K562 (cell line): ENCODE measurements around the gene ZNF154. TPM values are rescaled to one million over a fixed set of nuclear protein-coding genes. Genes with fewer than 3 reads are reported as not detected.

Source experiments
- ATAC-seq: fragments of 200-7000 bp; cut with Tn5 transposase; 3 replicates; pipeline ENCODE4 v1.9.1; 2020; ENCODE audit warnings: moderate library complexity
- BruUV-seq: library from RNA; stranded (reverse); fragments of 400-500 nt; replicated peaks from 2 replicates; lab custom pipeline; 2021; lab: Mats Ljungman, UMichigan
- CTCF ChIA-PET: fragments of 300-600 bp; formaldehyde crosslinking; extraction: SDS; loops from one replicate; lab custom pipeline; 2021; ENCODE audit warnings: low intra/inter-chr PET ratio; lab: Yijun Ruan, JAX
- POLR2A ChIA-PET: fragments of 300-600, 350-650 bp; sonication (Branson Sonifier 250); formaldehyde crosslinking; extraction: SDS; loops from one replicate; lab custom pipeline; 2021; ENCODE audit warnings: antibody characterized with exemption, inconsistent platforms; lab: Yijun Ruan, JAX
- DNase-seq, 4 experiments: peaks; one replicate each; pipeline versions ENCODE4 v3.0.0 to v3.0.0-alpha.2; 2011 to 2018; ENCODE audit warnings: low spot score in 3 of 4, mixed read lengths in 3 of 4; ENCODE audit errors: extremely low read depth in 1 of 4
- FAIRE-seq: peaks from 2 replicates; lab custom pipeline; 2011; peaks lifted over from hg19 to GRCh38; lab: Jason Lieb, UNC
- H2AFZ ChIP-seq: 2 replicates; pipeline ENCODE4 v1.6.0; 2011; ENCODE audit warnings: low read depth, low read length, control low read depth, inconsistent platforms
- H3K27ac ChIP-seq: fragments of 200-600 bp; 3 replicates; pipeline ENCODE4 v1.8.0; 2011; ENCODE audit warnings: low read depth, mild to moderate bottlenecking, control low read depth, inconsistent platforms, low read length, moderate library complexity, mixed read lengths; ENCODE audit errors: extremely low read depth
- H3K27me3 ChIP-seq, 2 experiments: fragments of 300-600 bp in 1 of 2; 2 replicates in 1 of 2; 3 replicates in 1 of 2; pipeline versions ENCODE4 v1.6.0 to v1.8.0; 2011; ENCODE audit warnings: inconsistent platforms in 2 of 2, low read length in 2 of 2, mild to moderate bottlenecking in 1 of 2, mixed read lengths in 1 of 2, moderate library complexity in 1 of 2; ENCODE audit not compliant: control insufficient read depth in 2 of 2, insufficient read depth in 2 of 2
- H3K36me3 ChIP-seq: fragments of 300-600 bp; 3 replicates; pipeline ENCODE4 v1.8.0; 2011; ENCODE audit warnings: mild to moderate bottlenecking, low read length, inconsistent platforms; ENCODE audit not compliant: control insufficient read depth, insufficient read depth
- H3K4me1 ChIP-seq, 2 experiments: fragments of 200-600 bp in 1 of 2; replicated peaks in 1 of 2; 2 replicates in 1 of 2; 3 replicates in 1 of 2; pipeline versions ENCODE4 v1.5.1 to v1.8.0; 2011; ENCODE audit warnings: inconsistent platforms in 2 of 2, low read length in 2 of 2, mild to moderate bottlenecking in 1 of 2, mixed read lengths in 1 of 2, moderate library complexity in 1 of 2; ENCODE audit not compliant: control insufficient read depth in 2 of 2, insufficient read depth in 2 of 2
- H3K4me2 ChIP-seq: 2 replicates; pipeline ENCODE4 v1.6.1; 2011; ENCODE audit warnings: low read length, control low read depth, inconsistent platforms, mixed read lengths; ENCODE audit not compliant: insufficient read depth
- H3K4me3 ChIP-seq: fragments of 200-600 bp; sonication (generic), shearing (Covaris generic); 2 replicates; pipeline ENCODE4 v1.5.1; 2016; ENCODE audit warnings: control low read depth, inconsistent platforms
- H3K79me2 ChIP-seq: fragments of 200-600 bp; 3 replicates; pipeline ENCODE4 v1.8.0; 2011; ENCODE audit warnings: low read length, inconsistent platforms; ENCODE audit not compliant: control insufficient read depth, insufficient read depth
- H3K9ac ChIP-seq, 2 experiments: 2 replicates each; pipeline versions ENCODE4 v1.6.0 to v1.6.1; 2011; ENCODE audit warnings: low read depth in 2 of 2, low read length in 2 of 2, control low read depth in 1 of 2, inconsistent platforms in 1 of 2, mild to moderate bottlenecking in 1 of 2, mixed read lengths in 1 of 2; ENCODE audit not compliant: insufficient read depth in 1 of 2
- H3K9me1 ChIP-seq: one replicate; pipeline ENCODE4 v1.6.0; 2011; ENCODE audit warnings: inconsistent platforms, mild to moderate bottlenecking, low read length, moderate library complexity; ENCODE audit not compliant: control insufficient read depth, insufficient read depth
- H3K9me3 ChIP-seq: replicated peaks from 2 replicates; pipeline ENCODE4 v1.5.1; 2011; ENCODE audit warnings: low read depth, low read length, inconsistent platforms; ENCODE audit not compliant: control insufficient read depth, insufficient read depth
- H4K20me1 ChIP-seq: replicated peaks from 2 replicates; pipeline ENCODE4 v1.6.1; 2011; ENCODE audit warnings: low read length, inconsistent platforms, mixed read lengths; ENCODE audit not compliant: control insufficient read depth, insufficient read depth
- ARID3B ChIP-seq: fragments of 250-450 bp; sonication (Bioruptor Pico); IDR thresholded peaks from 2 replicates; pipeline ENCODE4 v1.4.0; 2020; ENCODE audit warnings: borderline replicate concordance
- CBFA2T2 ChIP-seq: fragments of 450-650 bp; conservative IDR thresholded peaks from 2 replicates; pipeline ENCODE4 v1.6.1; 2017; ENCODE audit warnings: mild to moderate bottlenecking
- CEBPB ChIP-seq: fragments of 450-650 bp; IDR thresholded peaks from 2 replicates; pipeline ENCODE4 v1.6.1; 2016; ENCODE audit warnings: missing genetic modification characterization, missing compliant biosample characterization
- DDX20 ChIP-seq: fragments of 450-650 bp; IDR thresholded peaks from 2 replicates; pipeline ENCODE4 v1.6.1; 2016; ENCODE audit warnings: missing genetic modification characterization, low read depth, mild to moderate bottlenecking, missing compliant biosample characterization, moderate library complexity
- ELF1 ChIP-seq: fragments of 200-800 bp; sonication (Bioruptor generic); IDR thresholded peaks from 2 replicates; pipeline ENCODE4 v1.6.1; 2016; ENCODE audit warnings: missing genetic modification characterization, missing compliant biosample characterization
- FOXP1 ChIP-seq: sonication (generic); formaldehyde crosslinking; IDR thresholded peaks from 2 replicates; pipeline ENCODE4 v1.8.0; 2022; ENCODE audit warnings: mild to moderate bottlenecking, missing genetic modification reagents
- GTF2F1 ChIP-seq: IDR thresholded peaks from 2 replicates; pipeline ENCODE4 v1.6.1; 2011; ENCODE audit warnings: low read depth, low read length, improper control_type of control experiment
- NR1H2 ChIP-seq: sonication (generic); formaldehyde crosslinking; IDR thresholded peaks from 2 replicates; pipeline ENCODE4 v1.4.0; 2020; ENCODE audit warnings: mild to moderate bottlenecking, missing genetic modification reagents
- RFX7 ChIP-seq: fragments of 250-450 bp; sonication (Bioruptor Pico); IDR thresholded peaks from 2 replicates; pipeline ENCODE4 v1.5.1; 2021; ENCODE audit warnings: mild to moderate bottlenecking
- TARDBP ChIP-seq: fragments of 450-650 bp; IDR thresholded peaks from 2 replicates; pipeline ENCODE4 v1.6.1; 2016
- TCF7 ChIP-seq: sonication (generic); IDR thresholded peaks from 2 replicates; pipeline ENCODE4 v1.6.1; 2016; ENCODE audit warnings: antibody characterized with exemption, borderline replicate concordance
- TEAD4 ChIP-seq, 2 experiments: sonication (generic) in 1 of 2; formaldehyde crosslinking in 1 of 2; IDR thresholded peaks; 2 replicates each; pipeline versions ENCODE4 v1.6.1 to v1.8.0; 2012 to 2022; ENCODE audit warnings: borderline replicate concordance in 1 of 2, inconsistent platforms in 1 of 2, low read length in 1 of 2, mild to moderate bottlenecking in 1 of 2, missing genetic modification reagents in 1 of 2
- TFE3 ChIP-seq: fragments of 450-650 bp; formaldehyde crosslinking; IDR thresholded peaks from 2 replicates; pipeline ENCODE4 v1.4.0; 2020; ENCODE audit warnings: mild to moderate bottlenecking, mixed read lengths
- ZBTB7A ChIP-seq: IDR thresholded peaks from 2 replicates; pipeline ENCODE4 v1.6.1; 2011; ENCODE audit warnings: low read depth, mild to moderate bottlenecking, low read length, moderate library complexity, borderline replicate concordance; ENCODE audit not compliant: control insufficient read depth
- WGBS: fragments of 100-300 bp; shearing (Covaris generic); methylation state at CpG from one replicate; pipeline ENCODE4 v1.1.6; 2016; ENCODE audit warnings: low coverage, mixed read lengths; ENCODE audit not compliant: insufficient coverage; ENCODE audit errors: missing lambda C conversion rate; 5-methylcytosine and 5-hydroxymethylcytosine counted together
- in situ Hi-C: fragments of 300-500 bp; cut with MboI; formaldehyde crosslinking; loops from 4 replicates; pipeline ENCODE4 v1.15.0; 2018; ENCODE audit warnings: inconsistent platforms, mixed read lengths
- intact Hi-C: fragments of 100-400 bp; cut with micrococcal nuclease; formaldehyde crosslinking; loops from 2 replicates; pipeline ENCODE4 v1.14.2; 2022
- polyA plus RNA-seq, 8 experiments: library from polyadenylated mRNA; depleted of rRNA in 4 of 8; stranded (reverse) in 5 of 8; unstranded in 3 of 8; fragments of >200 nt; fragmentation: Nextera tagmentation in 2 of 8; fragmentation: Illumina TruSeq in 1 of 8; extraction: Ambion mirVana in 2 of 8; extraction: Trizol in 1 of 8; gene quantifications; 2 replicates each; pipeline versions ENCODE4 v1.2.1 to v1.2.3, GENCODE V29; 2011 to 2014; ENCODE audit warnings: inconsistent platforms in 1 of 8, missing spikeins in 1 of 8
- total RNA-seq, 7 experiments: library from RNA; depleted of rRNA in 6 of 7; stranded (reverse); fragments of >200 nt in 6 of 7; fragmentation: Illumina TruSeq in 2 of 7; extraction: Trizol in 2 of 7; gene quantifications; 2 replicates each; pipeline versions ENCODE4 v1.2.1 to v1.2.3, GENCODE V29; 2011 to 2021; ENCODE audit warnings: low replicate concordance in 1 of 7

ZNF154 gene
- total and polyA plus RNA-seq, 9 of the 15 experiments (the other 6 are each of a cell fraction or from before 2014, with no cell fraction given) = 0.06 to 0.11 (median 0.07) TPM; not detected in 6

- no peak for DNase-seq
- no peaks in the 10 kb centered on the region for H4K20me1 ChIP-seq
- in situ Hi-C loops = no loop called here
- no peak for ATAC-seq
- no peak overlapping the region for H3K4me2 ChIP-seq
- H3K9ac ChIP-seq = no peak overlapping the region
- no peaks in the 10 kb centered on the region for H3K4me1 ChIP-seq
- H3K4me3 ChIP-seq = no peak overlapping the region
- no peak for FAIRE-seq
- intact Hi-C loops = no loop called here
- H3K9me3 ChIP-seq = peaks cover 9% of the 10 kb centered on the region
- H3K27ac ChIP-seq = no peak overlapping the region
- H3K9me1 ChIP-seq = no peaks in the 10 kb centered on the region
- H3K79me2 ChIP-seq = no peaks in the 10 kb centered on the region
- TF ChIP-seq RFX7 (CRISPR knock-in tag) (no peak), TFE3 (CRISPR knock-in tag) (peak; percentile 18; the same call in 1 of the 2 replicates)
- peaks cover 15% of the 10 kb centered on the region for H3K36me3 ChIP-seq
- H2AFZ ChIP-seq = no peak overlapping the region
- CTCF ChIA-PET = no interaction called here
- no TSS peak for BruUV-seq
- POLR2A ChIA-PET = no interaction called here
- H3K27me3 ChIP-seq = no peaks in the 10 kb centered on the region
Observed at GRCh38 chr19:57719424-57719823, 10.4 kb upstream of the ZNF154 start.

- no peaks in the 10 kb centered on the region for H3K36me3 ChIP-seq
- in situ Hi-C loops = no loop called here
- no peaks in the 10 kb centered on the region for H4K20me1 ChIP-seq
- no peaks in the 10 kb centered on the region for H3K27me3 ChIP-seq
- no peak overlapping the region for H3K4me3 ChIP-seq
- H3K9me1 ChIP-seq = no peaks in the 10 kb centered on the region
- BruUV-seq = no TSS peak
- H3K4me2 ChIP-seq = no peak overlapping the region
- 0% methylated on average over 1 of the region's 1 CpG for WGBS
- peaks cover 0 to 6% of the 10 kb centered on the region in 2 experiments; a peak in 3 of 5 replicates for H3K4me1 ChIP-seq
- DNase-seq = peak in 2 of 4 experiments; percentile 22 to 31
- FAIRE-seq = no peak
- ChIA-PET POLR2A (interaction anchor here (1.3 kb wide), 1 partner anchor 15 kb away, joined by 3 read pairs; the partner anchor contains the start of gene ZNF671), CTCF (interaction anchor here (0.7 kb wide), 1 partner anchor 806 kb away, joined by 3 read pairs; no protein-coding TSS in a partner anchor)
- no peaks in the 10 kb centered on the region for H3K79me2 ChIP-seq
- intact Hi-C loops = no loop called here
- H3K27ac ChIP-seq = no peak overlapping the region
- H3K9me3 ChIP-seq = no peaks in the 10 kb centered on the region
- no peak for ATAC-seq
- H2AFZ ChIP-seq = no peak overlapping the region
- no peak overlapping the region for H3K9ac ChIP-seq
- no peak for TF ChIP-seq TCF7
- no peak for TF ChIP-seq ELF1 (tag)
- TF ChIP-seq NR1H2 (CRISPR knock-in tag) = no peak
- no peak for TF ChIP-seq ZBTB7A
- TF ChIP-seq ARID3B (CRISPR knock-in tag) = no peak
- no peak for TF ChIP-seq CEBPB
- no peak for TF ChIP-seq FOXP1
- TF ChIP-seq CBFA2T2 = peak; percentile 32; the same call in 1 of the 2 replicates
- no peak for TF ChIP-seq GTF2F1
- TF ChIP-seq DDX20 (tag) = no peak
- peak; percentile 53 for TF ChIP-seq TEAD4 (IDR thresholded peaks at IDR 0.05; ENCODE audit: low read length)
- no peak for TF ChIP-seq TEAD4 (CRISPR knock-in tag; IDR thresholded peaks at IDR 0.05; ENCODE audit: borderline replicate concordance)
- no peak for TF ChIP-seq TARDBP
Observed at GRCh38 chr19:57712222-57712621, 3.2 kb upstream of the ZNF154 start.
